CD4-positive, alpha-beta T cell treated with Interferon gamma for 1 hour (primary cell): ENCODE results near the gene DMRTA1.
"Not testable (repeated sequence)": the region's sequence is repeated elsewhere in the genome, so short reads cannot be mapped to it uniquely, and the experiment has no call there.

Experiments used
- DNase-seq: peaks from one replicate; pipeline ENCODE4 v3.0.0-alpha.2; 2020

DMRTA1 gene

GRCh38 chr9:22469928-22470544 lies 23.4 kb downstream of the DMRTA1 start:
- DNase-seq, result no peak

GRCh38 chr9:22481566-22481965 lies 34.9 kb downstream of the DMRTA1 start:
- no peak for DNase-seq

GRCh38 chr9:22483528-22484070 lies 37.0 kb downstream of the DMRTA1 start:
- no peak for DNase-seq

DNA sequence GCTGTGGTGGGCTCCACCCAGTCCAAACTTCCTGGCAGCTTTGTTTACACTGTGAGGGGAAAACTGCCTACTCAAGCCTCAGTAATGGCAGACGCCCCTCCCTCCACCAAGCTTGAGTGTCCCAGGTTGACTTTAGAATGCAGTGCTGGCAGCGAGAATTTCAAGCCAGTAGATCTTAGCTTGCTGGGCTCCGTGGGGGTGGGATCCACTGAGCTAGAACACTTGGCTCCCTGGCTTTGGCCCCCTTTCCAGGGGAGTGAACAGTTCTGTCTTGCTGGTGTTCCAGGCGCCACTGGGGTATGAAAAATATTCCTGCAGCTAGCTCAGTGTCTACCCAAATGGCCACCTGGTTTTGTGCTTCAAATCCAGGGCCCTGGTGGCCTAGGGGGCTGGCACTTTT lies 49.6 kb downstream of the DMRTA1 start:
- not testable (repeated sequence) for DNase-seq
